Measurements from ENCODE around the gene IER5. TPM values are rescaled to one million over a fixed set of nuclear protein-coding genes. Genes with fewer than 3 reads are reported as not detected.
"Not testable (repeated sequence)": the region's sequence is repeated elsewhere in the genome, so short reads cannot be mapped to it uniquely, and the experiment has no call there.

IER5 gene
- total RNA-seq, 6 experiments from 2014 or later, result 35.7 to 49.1 (median 43.4) TPM

DNA sequence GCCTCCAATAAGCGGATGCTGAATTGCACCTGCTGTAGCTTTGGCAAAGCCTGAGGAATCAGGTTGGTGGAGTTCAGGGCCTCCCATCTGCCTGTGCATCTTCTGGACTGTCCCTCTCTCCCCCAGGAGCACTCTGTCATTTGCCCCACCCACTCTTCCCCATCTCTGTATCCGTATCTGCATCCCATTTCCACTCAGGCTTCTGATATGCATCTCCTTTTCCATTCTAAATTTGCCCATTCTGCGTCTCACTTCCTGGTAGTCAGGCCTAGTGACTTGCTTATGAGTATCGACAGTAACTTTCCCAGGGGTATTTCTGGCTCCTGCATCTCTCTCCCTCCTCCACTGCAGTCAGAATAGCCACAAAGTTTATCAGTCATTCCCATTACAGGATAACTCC is 39.1 kb upstream of the IER5 start:
- peaks cover 5% of the 10 kb centered on the region; the same call in 1 of the 2 replicates for H3K4me1 Mint-ChIP-seq (ENCODE audit: low read depth)
- no peaks in the 10 kb centered on the region; the same call in 1 of the 2 replicates for H3K27me3 Mint-ChIP-seq (ENCODE audit: insufficient read depth)
- TF ChIP-seq, protein P1, sequence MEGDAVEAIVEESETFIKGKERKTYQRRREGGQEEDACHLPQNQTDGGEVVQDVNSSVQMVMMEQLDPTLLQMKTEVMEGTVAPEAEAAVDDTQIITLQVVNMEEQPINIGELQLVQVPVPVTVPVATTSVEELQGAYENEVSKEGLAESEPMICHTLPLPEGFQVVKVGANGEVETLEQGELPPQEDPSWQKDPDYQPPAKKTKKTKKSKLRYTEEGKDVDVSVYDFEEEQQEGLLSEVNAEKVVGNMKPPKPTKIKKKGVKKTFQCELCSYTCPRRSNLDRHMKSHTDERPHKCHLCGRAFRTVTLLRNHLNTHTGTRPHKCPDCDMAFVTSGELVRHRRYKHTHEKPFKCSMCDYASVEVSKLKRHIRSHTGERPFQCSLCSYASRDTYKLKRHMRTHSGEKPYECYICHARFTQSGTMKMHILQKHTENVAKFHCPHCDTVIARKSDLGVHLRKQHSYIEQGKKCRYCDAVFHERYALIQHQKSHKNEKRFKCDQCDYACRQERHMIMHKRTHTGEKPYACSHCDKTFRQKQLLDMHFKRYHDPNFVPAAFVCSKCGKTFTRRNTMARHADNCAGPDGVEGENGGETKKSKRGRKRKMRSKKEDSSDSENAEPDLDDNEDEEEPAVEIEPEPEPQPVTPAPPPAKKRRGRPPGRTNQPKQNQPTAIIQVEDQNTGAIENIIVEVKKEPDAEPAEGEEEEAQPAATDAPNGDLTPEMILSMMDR (IDR thresholded peaks at IDR 0.05), result no peak
- no peak overlapping the region for H3K4me3 Mint-ChIP-seq
- no peak overlapping the region for H3K27ac Mint-ChIP-seq
- DNase-seq, result no peak
- peaks cover 9% of the 10 kb centered on the region for H3K36me3 Mint-ChIP-seq (ENCODE audit: low read depth)
- no peaks in the 10 kb centered on the region for H3K9me3 Mint-ChIP-seq

DNA sequence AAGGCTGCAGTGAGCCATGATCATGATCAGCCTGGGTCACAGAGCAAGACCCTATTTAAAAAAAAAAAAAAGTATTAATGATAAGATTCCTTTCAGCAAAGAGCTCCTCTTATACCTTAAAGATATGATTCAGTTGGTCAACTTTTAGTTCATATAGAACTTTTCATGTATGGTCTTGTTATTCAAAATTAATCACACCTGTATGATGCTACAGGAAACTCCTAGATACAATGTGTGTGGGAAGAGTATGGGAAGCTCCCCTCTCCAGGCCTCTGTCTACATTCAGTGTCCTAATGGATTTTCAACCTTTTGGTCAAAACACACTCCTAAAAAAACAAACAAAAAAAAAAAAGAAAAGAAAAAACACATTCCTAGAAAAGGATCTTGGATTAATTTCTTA is 37.6 kb upstream of the IER5 start:
- peaks cover 16% of the 10 kb centered on the region for H3K36me3 Mint-ChIP-seq (ENCODE audit: low read depth)
- H3K27me3 Mint-ChIP-seq (ENCODE audit: insufficient read depth), result no peaks in the 10 kb centered on the region; the same call in 1 of the 2 replicates

DNA sequence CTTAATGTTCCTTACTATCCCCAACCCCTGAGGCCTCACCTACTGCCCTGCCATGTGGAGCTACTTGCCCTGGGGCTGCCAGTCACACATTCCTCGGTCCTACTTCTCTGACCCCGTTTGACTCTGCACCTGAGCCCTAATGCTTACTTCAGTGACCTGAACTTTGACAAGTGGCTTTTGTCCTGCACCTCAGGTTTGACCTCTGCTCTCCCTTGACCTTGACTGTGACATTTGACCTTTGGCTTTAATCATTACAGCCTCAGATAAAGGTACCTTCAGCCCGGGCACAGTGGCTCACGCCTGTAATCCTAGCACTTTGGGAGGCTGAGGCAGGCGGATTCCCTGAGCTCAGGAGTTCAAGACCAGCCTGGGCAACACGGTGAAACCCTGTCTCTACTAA is 31.9 kb upstream of the IER5 start:
- no peaks in the 10 kb centered on the region for H3K27me3 Mint-ChIP-seq (ENCODE audit: insufficient read depth)
- H3K36me3 Mint-ChIP-seq (ENCODE audit: low read depth), result peaks cover 26% of the 10 kb centered on the region
- no peaks in the 10 kb centered on the region for H3K9me3 Mint-ChIP-seq
- TF ChIP-seq, protein P1 (IDR thresholded peaks at IDR 0.05), result no peak
- H3K4me3 Mint-ChIP-seq, result no peak overlapping the region
- no peak for DNase-seq
- H3K4me1 Mint-ChIP-seq (ENCODE audit: low read depth), result peaks cover 6% of the 10 kb centered on the region
- no peak overlapping the region for H3K27ac Mint-ChIP-seq

More for the DNA sequence above, 37.6 kb upstream of the IER5 start:
- no peak overlapping the region for H3K4me3 Mint-ChIP-seq
- TF ChIP-seq, protein P1 (IDR thresholded peaks at IDR 0.05), result no peak
- no peak overlapping the region for H3K27ac Mint-ChIP-seq
- no peaks in the 10 kb centered on the region for H3K9me3 Mint-ChIP-seq
- H3K4me1 Mint-ChIP-seq (ENCODE audit: low read depth), result no peaks in the 10 kb centered on the region
- DNase-seq, result no peak

DNA sequence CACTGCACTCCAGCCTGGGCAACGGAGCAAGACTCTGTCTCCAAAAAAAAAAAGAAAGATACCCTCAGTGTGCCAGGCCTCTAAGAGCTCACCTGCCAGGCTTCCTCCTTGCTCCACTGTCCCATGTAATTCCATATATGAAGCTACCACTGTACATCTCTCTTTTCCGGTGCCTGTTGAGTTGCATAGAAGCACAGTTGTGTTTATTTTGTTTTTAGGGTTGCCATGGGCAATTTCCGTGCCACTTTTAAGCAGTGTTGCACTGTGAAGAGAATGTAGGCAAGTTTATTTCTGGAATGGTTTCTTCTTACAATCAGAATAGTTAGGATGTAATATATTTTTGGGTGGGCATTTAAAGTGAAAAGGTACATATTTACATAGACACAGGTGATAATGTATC is 31.4 kb upstream of the IER5 start:
- peaks cover 11% of the 10 kb centered on the region for H3K4me1 Mint-ChIP-seq (ENCODE audit: low read depth)
- H3K9me3 Mint-ChIP-seq, result no peaks in the 10 kb centered on the region
- no peak for DNase-seq
- no peak overlapping the region for H3K27ac Mint-ChIP-seq
- peaks cover 26% of the 10 kb centered on the region for H3K36me3 Mint-ChIP-seq (ENCODE audit: low read depth)
- H3K4me3 Mint-ChIP-seq, result no peak overlapping the region
- TF ChIP-seq, protein P1 (IDR thresholded peaks at IDR 0.05), result no peak
- no peaks in the 10 kb centered on the region for H3K27me3 Mint-ChIP-seq (ENCODE audit: insufficient read depth)

DNA sequence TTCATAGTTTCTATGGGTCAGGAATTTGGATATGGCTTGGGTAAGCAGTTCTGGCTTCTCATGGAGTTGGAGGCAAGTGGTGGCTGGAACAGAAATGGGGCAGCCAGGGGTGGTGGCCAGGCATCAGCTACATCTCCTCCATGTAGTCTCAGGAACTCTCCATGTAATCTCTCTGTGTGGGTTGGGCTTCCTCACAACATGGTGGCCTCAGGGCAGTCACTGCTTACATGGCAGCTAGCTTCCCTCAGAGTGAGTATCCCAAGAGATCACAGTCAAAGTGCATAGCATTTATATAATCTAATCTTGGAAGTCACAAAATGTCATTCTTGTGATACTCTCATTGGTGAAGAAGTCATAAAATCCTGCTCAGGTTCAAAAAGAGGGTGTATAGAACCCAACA is 29.1 kb upstream of the IER5 start:
- no peak overlapping the region for H3K4me3 Mint-ChIP-seq
- peaks cover 24% of the 10 kb centered on the region for H3K4me1 Mint-ChIP-seq (ENCODE audit: low read depth)
- peaks cover under 1% of the 10 kb centered on the region; the same call in 1 of the 2 replicates for H3K27me3 Mint-ChIP-seq (ENCODE audit: insufficient read depth)
- no peak overlapping the region for H3K27ac Mint-ChIP-seq
- DNase-seq, result no peak
- TF ChIP-seq, protein P1 (IDR thresholded peaks at IDR 0.05), result no peak
- no peaks in the 10 kb centered on the region for H3K9me3 Mint-ChIP-seq
- H3K36me3 Mint-ChIP-seq (ENCODE audit: low read depth), result peaks cover 26% of the 10 kb centered on the region

DNA sequence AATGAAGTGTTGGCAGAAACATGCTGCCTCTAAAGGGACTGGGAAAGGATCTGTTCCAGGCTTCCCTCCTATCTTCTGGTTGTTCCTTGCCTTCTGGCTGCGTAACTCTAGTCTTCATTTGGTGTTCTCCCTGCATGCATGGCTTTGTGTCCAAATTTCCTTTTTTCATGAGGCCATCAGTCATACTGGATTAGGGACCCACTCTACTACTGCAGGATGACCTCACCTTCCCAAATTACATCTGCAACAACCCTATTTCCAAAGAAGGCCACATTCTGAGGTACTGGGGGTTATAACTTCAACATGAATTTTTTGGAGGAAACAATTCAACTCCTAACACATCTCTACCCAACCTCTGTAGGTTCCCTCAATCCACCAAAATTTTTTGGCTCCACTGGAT is 28.4 kb upstream of the IER5 start:
- peaks cover 24% of the 10 kb centered on the region for H3K4me1 Mint-ChIP-seq (ENCODE audit: low read depth)
- no peak for DNase-seq

DNA sequence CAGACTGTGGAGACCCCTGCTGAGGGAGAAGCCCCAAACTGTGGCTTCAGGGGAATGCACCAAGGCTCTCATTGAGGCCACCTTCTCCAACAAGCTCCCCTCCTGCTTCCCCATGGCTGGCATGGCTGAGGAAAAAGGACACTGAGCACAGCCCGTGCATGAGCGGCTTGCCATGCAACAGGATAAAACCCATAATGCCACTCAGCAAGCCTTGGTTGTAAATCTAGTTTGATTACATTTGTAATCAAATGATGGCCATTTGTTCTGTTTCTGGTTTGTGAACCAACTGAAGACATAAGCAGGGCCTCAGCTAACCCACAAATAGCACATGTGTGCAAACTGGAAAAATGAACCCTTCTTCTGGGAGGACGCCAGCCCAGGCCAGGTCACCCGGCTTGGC is 27.6 kb upstream of the IER5 start:
- not testable (repeated sequence) for H3K27me3 Mint-ChIP-seq (ENCODE audit: insufficient read depth); DNase-seq; H3K27ac Mint-ChIP-seq; H3K4me3 Mint-ChIP-seq; H3K9me3 Mint-ChIP-seq
- Mint-ChIP-seq H3K36me3 (ENCODE audit: low read depth) (peaks cover 18% of the 10 kb centered on the region), H3K4me1 (ENCODE audit: low read depth) (peaks cover 24% of the 10 kb centered on the region)

More for the DNA sequence above, 28.4 kb upstream of the IER5 start:
- no peak overlapping the region for H3K27ac Mint-ChIP-seq
- peaks cover 1% of the 10 kb centered on the region; the same call in 1 of the 2 replicates for H3K27me3 Mint-ChIP-seq (ENCODE audit: insufficient read depth)
- H3K4me3 Mint-ChIP-seq, result no peak overlapping the region
- no peaks in the 10 kb centered on the region for H3K9me3 Mint-ChIP-seq
- H3K36me3 Mint-ChIP-seq (ENCODE audit: low read depth), result peaks cover 26% of the 10 kb centered on the region
- TF ChIP-seq, protein P1 (IDR thresholded peaks at IDR 0.05), result no peak

Data from HFFc6 (cell line).